Heart left ventricle (tissue), 13 donors: Measurements from ENCODE around the gene POLR2J3.
"Not testable (repeated sequence)": the region's sequence is repeated elsewhere in the genome, so short reads cannot be mapped to it uniquely, and the experiment has no call there.

Experiments used
- POLR2A ChIP-seq, 2 donors: fragments of 450-650 bp; IDR thresholded peaks; one replicate each; pipeline ENCODE4 v1.6.1; 2017; ENCODE audit warnings: antibody characterized with exemption in 2 of 2, mild to moderate bottlenecking in 2 of 2, moderate library complexity in 2 of 2
- TF ChIP-seq, protein P1 (sequence below), 12 donors: fragments of 200-600 bp; sonication (generic) in 4 of 12; IDR thresholded peaks; one replicate each; pipeline versions ENCODE4 v1.5.0 to v1.8.0; 2018 to 2022; ENCODE audit warnings: antibody characterized with exemption in 12 of 12, mild to moderate bottlenecking in 5 of 12
- donor health status: ischemic (EF 13 %, LVEDD 7.1; RV severe dilation, severe dysfunction).
- donor health status: DM: no; HTN: yes; CAD: no.
- donor health status: DM: no; HTN: no; CAD: no.
- donor health status: ischemic (EF 25% LVEDD 6.9; RV normal size, moderate dysfunction).
- donor health status: ischemic (EF 25% LVEDD 5.7; RV mildly dilated, moderate dysfunction).
- donor health status: ischemic (EF 35%, LVEDD 5.7; RV mildly dilated, moderate dysfunction).
- donor health status: nonischemic (EF 11% LVEDD 7.7; RV severe dilation, severe dysfunction).
- donor health status: DM: yes; HTN: yes; CAD: no.
- donor health status: PGD.
- donor health status: ischemic (EF 29% LVEDD 5.4; RV normal size, mild dysfunction).
- donor health status: nonischemic (EF 23%, LVEDD 6.1; RV moderate dilation, normal function).

DNA sequence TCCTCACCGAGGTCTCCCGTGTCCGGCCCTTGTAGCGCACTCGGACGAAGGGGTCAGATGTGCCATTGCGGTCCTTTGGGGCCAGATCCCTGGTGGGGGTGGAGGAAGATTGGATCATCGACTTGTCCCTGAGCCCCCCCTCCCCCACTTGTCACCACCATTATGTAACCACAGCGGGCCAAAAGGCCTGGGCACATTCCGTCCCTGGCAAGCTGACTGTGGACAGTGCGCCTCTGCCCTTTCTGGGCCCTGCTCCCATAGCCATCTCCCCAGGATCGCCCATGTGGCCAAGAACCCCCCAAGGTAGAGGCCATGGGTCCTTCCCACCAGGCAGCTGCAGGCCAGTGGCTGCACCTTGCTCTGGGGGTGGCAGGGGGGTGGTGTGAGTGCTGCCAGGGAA, 29.9 kb upstream of the POLR2J3 start:
- TF ChIP-seq, protein P1, sequence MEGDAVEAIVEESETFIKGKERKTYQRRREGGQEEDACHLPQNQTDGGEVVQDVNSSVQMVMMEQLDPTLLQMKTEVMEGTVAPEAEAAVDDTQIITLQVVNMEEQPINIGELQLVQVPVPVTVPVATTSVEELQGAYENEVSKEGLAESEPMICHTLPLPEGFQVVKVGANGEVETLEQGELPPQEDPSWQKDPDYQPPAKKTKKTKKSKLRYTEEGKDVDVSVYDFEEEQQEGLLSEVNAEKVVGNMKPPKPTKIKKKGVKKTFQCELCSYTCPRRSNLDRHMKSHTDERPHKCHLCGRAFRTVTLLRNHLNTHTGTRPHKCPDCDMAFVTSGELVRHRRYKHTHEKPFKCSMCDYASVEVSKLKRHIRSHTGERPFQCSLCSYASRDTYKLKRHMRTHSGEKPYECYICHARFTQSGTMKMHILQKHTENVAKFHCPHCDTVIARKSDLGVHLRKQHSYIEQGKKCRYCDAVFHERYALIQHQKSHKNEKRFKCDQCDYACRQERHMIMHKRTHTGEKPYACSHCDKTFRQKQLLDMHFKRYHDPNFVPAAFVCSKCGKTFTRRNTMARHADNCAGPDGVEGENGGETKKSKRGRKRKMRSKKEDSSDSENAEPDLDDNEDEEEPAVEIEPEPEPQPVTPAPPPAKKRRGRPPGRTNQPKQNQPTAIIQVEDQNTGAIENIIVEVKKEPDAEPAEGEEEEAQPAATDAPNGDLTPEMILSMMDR (IDR thresholded peaks at IDR 0.05), result not testable (repeated sequence)
- not testable (repeated sequence) for TF ChIP-seq POLR2A (IDR thresholded peaks at IDR 0.05)
